BLaER1 treated with 17β-estradiol and CSF1 and Interleukin-3, amounts not matched to agents 10 nM and 100 nM (cell line): ENCODE data around the gene EPB41L4B.

ENCODE experiments used
- H3K27ac ChIP-seq, 11 experiments: shearing (Covaris generic); formaldehyde crosslinking; 2 replicates each; pipeline ENCODE4 v1.8.1; 2022
- H3K27me3 ChIP-seq, 11 experiments: shearing (Covaris generic); formaldehyde crosslinking; 2 replicates each; pipeline ENCODE4 v1.8.1; 2022
- H3K36me3 ChIP-seq, 11 experiments: shearing (Covaris generic); formaldehyde crosslinking; 2 replicates each; pipeline ENCODE4 v1.8.1; 2022
- H3K4me1 ChIP-seq, 10 experiments: shearing (Covaris generic); formaldehyde crosslinking; 2 replicates each; pipeline ENCODE4 v1.8.1; 2022
- H3K4me2 ChIP-seq, 11 experiments: shearing (Covaris generic); formaldehyde crosslinking; 2 replicates each; pipeline ENCODE4 v1.8.1; 2022
- H3K4me3 ChIP-seq, 10 experiments: shearing (Covaris generic); formaldehyde crosslinking; 2 replicates each; pipeline ENCODE4 v1.8.1; 2022
- H3K9ac ChIP-seq, 11 experiments: shearing (Covaris generic); formaldehyde crosslinking; 2 replicates each; pipeline ENCODE4 v1.8.1; 2022
- H3K9me3 ChIP-seq, 11 experiments: shearing (Covaris generic); formaldehyde crosslinking; replicated peaks in 1 of 11; 2 replicates each; pipeline ENCODE4 v1.8.1; 2022
- H4K20me1 ChIP-seq, 11 experiments: shearing (Covaris generic); formaldehyde crosslinking; 2 replicates each; pipeline ENCODE4 v1.8.1; 2022
- Cebpa-rat ChIP-seq, 11 experiments: shearing (Covaris generic); IDR thresholded peaks; 2 replicates each; pipeline ENCODE4 v1.8.1; 2022

The EPB41L4B gene

DNA sequence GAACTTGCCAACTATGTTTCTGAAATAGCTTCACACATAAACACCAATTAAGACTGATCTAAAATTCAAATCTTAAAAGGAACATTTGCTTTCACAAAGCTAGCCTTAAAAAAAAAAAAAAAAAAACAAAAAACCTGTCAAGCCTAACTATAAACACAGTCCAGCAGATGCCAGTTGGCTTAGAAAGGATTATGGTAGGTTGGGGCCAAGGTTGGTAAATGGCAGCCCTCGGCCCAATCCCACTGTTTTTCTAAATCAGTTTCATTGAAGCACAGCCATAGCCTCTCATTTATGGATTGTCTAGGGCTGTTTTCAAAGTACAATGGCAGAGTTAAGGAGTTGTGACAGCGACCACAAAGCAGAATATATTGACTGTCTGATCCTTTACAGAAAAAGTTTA lies 78.1 kb downstream of the EPB41L4B start:
- no peak overlapping the region for H3K4me3 ChIP-seq
- H3K4me2 ChIP-seq: no peak overlapping the region
- H3K9me3 ChIP-seq: no peaks in the 10 kb centered on the region
- no peak for TF ChIP-seq Cebpa-rat (IDR thresholded peaks at IDR 0.05)
- 0 out of 22 replicates have a peak, but pooled peaks cover 0 to 4% (median 0%) of the 10 kb centered on the region in 11 experiments for H3K27me3 ChIP-seq
- no peak overlapping the region for H3K9ac ChIP-seq
- no peak overlapping the region for H3K27ac ChIP-seq
- H3K36me3 ChIP-seq: no peaks in the 10 kb centered on the region
- 0 out of 22 replicates have a peak, but pooled peaks cover 0 to 3% (median 0%) of the 10 kb centered on the region in 11 experiments for H4K20me1 ChIP-seq
- H3K4me1 ChIP-seq: peaks cover 0 to under 1% (median 0%) of the 10 kb centered on the region in 10 experiments; a peak in 2 of 20 replicates

DNA sequence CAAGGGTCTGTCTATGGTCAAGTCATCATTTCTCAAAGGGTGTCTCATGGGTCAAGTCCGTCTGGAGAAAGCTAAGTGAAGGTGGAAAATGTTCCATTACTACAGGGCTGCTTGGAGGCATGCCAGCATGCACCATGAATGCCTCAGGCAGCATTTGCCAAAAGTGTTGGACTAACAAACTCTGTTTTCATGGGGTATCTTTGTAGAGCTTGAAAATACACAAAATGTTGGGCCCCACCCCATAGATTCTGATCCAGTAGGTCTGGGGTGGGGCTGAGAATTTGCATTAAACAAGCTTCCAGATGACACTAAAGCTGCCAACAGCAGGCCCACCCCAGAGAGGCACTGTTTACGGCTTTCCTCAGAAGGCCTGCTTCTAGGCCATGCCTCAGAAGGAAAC lies 78.8 kb downstream of the EPB41L4B start:
- Histone ChIP-seq H3K9ac (no peak overlapping the region), H3K27ac (no peak overlapping the region), H3K4me2 (no peak overlapping the region), H3K4me3 (no peak overlapping the region), H3K9me3 (no peaks in the 10 kb centered on the region), H4K20me1 (0 out of 22 replicates have a peak, but pooled peaks cover 0 to 3% (median 0%) of the 10 kb centered on the region in 11 experiments), H3K4me1 (no peaks in the 10 kb centered on the region), H3K36me3 (no peaks in the 10 kb centered on the region), H3K27me3 (0 out of 22 replicates have a peak, but pooled peaks cover 0 to 4% (median 0%) of the 10 kb centered on the region in 11 experiments)
- TF ChIP-seq Cebpa-rat (IDR thresholded peaks at IDR 0.05): no peak

DNA sequence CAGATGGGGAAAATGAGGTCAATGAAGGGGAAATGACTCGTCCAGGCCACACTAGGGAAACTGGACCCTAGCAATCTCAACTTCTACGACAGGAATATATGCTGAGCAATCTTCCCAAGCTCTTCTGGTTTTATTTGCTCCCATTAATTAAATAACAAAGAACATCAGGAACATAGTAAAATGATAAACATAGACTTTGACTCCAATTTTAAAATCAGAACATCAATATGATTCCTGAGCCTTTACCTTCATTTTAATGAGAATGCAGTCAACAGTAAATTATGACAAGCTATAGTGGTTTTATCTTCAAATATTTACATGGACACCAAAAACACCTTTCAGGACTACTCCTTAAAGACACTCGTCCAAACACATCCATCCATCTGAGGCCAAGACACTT lies 79.7 kb downstream of the EPB41L4B start:
- Histone ChIP-seq H4K20me1 (0 out of 22 replicates have a peak, but pooled peaks cover 0 to 3% (median 0%) of the 10 kb centered on the region in 11 experiments), H3K9me3 (no peaks in the 10 kb centered on the region), H3K4me3 (no peak overlapping the region), H3K4me1 (no peaks in the 10 kb centered on the region), H3K36me3 (no peaks in the 10 kb centered on the region), H3K27ac (no peak overlapping the region), H3K4me2 (no peak overlapping the region), H3K27me3 (0 out of 22 replicates have a peak, but pooled peaks cover 0 to 4% (median 0%) of the 10 kb centered on the region in 11 experiments), H3K9ac (no peak overlapping the region)
- no peak for TF ChIP-seq Cebpa-rat (IDR thresholded peaks at IDR 0.05)

GRCh38 chr9:109239240-109239639 lies 81.6 kb downstream of the EPB41L4B start:
- no peaks in the 10 kb centered on the region for H3K4me1 ChIP-seq
- H3K4me2 ChIP-seq: no peak overlapping the region
- 0 out of 22 replicates have a peak, but pooled peaks cover 0 to 3% (median 0%) of the 10 kb centered on the region in 11 experiments for H4K20me1 ChIP-seq
- no peaks in the 10 kb centered on the region for H3K9me3 ChIP-seq
- H3K27ac ChIP-seq: no peak overlapping the region
- H3K4me3 ChIP-seq: no peak overlapping the region
- H3K27me3 ChIP-seq: no peaks in the 10 kb centered on the region
- no peak overlapping the region for H3K9ac ChIP-seq
- no peaks in the 10 kb centered on the region for H3K36me3 ChIP-seq
- no peak for TF ChIP-seq Cebpa-rat (IDR thresholded peaks at IDR 0.05)

GRCh38 chr9:109238655-109239054 lies 82.2 kb downstream of the EPB41L4B start:
- no peak overlapping the region for H3K4me3 ChIP-seq
- H3K9ac ChIP-seq: no peak overlapping the region
- no peak for TF ChIP-seq Cebpa-rat (IDR thresholded peaks at IDR 0.05)
- H3K9me3 ChIP-seq: no peaks in the 10 kb centered on the region
- H3K4me2 ChIP-seq: no peak overlapping the region
- H4K20me1 ChIP-seq: 0 out of 22 replicates have a peak, but pooled peaks cover 0 to 1% (median 0%) of the 10 kb centered on the region in 11 experiments
- no peaks in the 10 kb centered on the region for H3K36me3 ChIP-seq
- no peaks in the 10 kb centered on the region for H3K4me1 ChIP-seq
- H3K27ac ChIP-seq: no peak overlapping the region
- no peaks in the 10 kb centered on the region for H3K27me3 ChIP-seq

DNA sequence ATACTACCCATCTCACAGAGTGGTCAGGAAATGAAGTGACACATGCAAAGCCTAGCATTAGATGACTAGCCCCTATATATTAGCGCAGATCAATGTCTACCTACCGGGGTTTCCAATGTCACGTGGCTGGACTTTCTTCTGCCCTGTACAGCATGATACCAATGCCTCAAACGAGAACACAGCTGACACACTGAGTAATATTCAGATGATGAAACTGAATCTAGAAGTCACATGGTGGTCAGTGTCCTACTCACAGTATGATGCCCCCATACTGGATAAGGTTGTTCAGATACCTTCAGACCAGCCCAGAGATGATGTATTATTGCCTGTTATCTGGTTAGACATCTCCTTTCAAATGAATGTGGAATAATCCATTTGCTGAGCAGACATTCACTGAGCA lies 82.7 kb downstream of the EPB41L4B start:
- H3K4me2 ChIP-seq: no peak overlapping the region

DNA sequence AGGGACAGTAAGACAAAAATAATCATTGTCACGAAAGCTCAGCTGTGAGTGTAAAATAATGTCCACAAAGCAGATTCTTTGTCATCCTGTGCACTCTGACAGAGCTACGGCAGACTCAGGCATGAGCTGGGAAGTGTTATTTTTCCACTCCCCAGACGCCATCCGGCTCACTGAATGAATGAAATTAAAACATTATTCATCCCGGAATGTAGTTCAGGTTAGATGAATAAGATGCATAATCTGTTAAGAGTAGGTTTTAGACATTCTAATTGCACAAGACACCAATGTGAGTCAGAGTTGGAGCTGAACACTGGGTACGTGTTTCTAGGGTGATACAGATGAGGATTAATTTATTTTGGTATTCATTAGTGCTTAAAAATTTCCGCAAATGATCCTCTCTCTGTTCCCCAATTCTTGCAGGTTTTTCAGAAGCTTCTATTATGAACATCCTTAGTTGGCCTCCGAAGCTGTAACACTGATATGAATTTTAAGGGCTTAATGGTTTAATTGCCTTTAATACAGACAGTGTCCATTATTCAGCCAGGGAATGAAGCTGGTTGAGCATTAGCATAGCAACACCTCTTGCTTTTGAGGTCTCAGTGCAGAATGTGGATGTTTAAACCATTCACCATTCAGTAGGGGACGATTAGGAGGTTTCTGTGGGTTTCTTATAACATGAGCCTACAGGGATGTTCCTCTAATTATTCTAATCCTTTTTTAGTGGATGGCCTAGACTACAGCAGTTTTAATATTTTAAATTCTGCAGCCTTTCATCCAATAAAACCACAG lies 88.2 kb downstream of the EPB41L4B start:
- no peaks in the 10 kb centered on the region for H3K4me1 ChIP-seq

More for the DNA sequence above, 82.7 kb downstream of the EPB41L4B start:
- Histone ChIP-seq H3K4me3 (no peak overlapping the region), H3K27ac (no peak overlapping the region), H3K36me3 (no peaks in the 10 kb centered on the region), H4K20me1 (no peaks in the 10 kb centered on the region), H3K9me3 (no peaks in the 10 kb centered on the region), H3K27me3 (no peaks in the 10 kb centered on the region), H3K4me1 (no peaks in the 10 kb centered on the region), H3K9ac (no peak overlapping the region)
- TF ChIP-seq Cebpa-rat (IDR thresholded peaks at IDR 0.05): no peak

DNA sequence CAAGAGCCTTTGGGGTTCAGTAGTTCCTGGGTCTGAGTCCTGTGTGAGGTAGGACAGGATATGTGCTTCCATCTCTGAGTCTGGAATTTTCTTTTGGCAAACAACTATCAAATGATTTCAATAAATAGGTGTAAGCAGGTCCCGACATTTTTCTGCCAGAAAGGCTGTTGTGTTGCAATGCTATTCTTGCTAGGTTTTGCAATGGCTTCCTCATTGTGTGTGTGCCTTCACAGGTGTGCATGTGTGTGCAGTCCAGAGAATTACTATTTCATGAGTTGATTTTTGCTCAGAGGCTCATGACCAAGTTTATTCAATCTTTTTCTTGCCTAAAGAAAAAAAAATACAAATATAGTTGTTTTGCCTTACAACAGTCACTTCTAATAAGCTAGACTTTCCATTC lies 89.3 kb downstream of the EPB41L4B start:
- no peak overlapping the region for H3K27ac ChIP-seq
- no peaks in the 10 kb centered on the region for H3K36me3 ChIP-seq

More for the DNA sequence above, 88.2 kb downstream of the EPB41L4B start:
- Histone ChIP-seq H3K9me3 (no peaks in the 10 kb centered on the region), H3K9ac (no peak overlapping the region), H3K27me3 (no peaks in the 10 kb centered on the region), H3K36me3 (no peaks in the 10 kb centered on the region), H4K20me1 (no peaks in the 10 kb centered on the region), H3K27ac (no peak overlapping the region), H3K4me2 (no peak overlapping the region), H3K4me3 (no peak overlapping the region)
- no peak for TF ChIP-seq Cebpa-rat (IDR thresholded peaks at IDR 0.05)

DNA sequence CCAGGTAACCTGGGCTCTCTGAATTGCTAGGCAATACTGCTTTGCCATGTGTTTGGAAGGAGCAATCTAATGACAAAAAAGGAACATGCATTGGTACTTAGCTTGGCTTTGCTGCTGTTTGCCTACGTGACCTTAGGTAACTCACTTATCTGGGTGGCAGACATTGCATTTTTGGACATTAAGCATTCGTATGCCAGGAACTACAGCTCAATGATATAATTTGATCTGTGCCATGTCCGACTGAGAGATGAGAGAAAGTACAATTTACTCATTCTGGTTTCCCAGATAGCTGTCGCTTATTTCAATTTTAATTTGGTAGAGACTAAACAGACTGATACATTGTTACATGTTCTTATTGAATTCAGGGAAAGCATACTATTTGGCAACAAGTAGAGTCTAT lies 90.6 kb downstream of the EPB41L4B start:
- H3K4me1 ChIP-seq: no peaks in the 10 kb centered on the region
- no peak overlapping the region for H3K9ac ChIP-seq
- no peak overlapping the region for H3K4me2 ChIP-seq
- no peaks in the 10 kb centered on the region for H4K20me1 ChIP-seq
- no peaks in the 10 kb centered on the region for H3K9me3 ChIP-seq
- H3K27me3 ChIP-seq: no peaks in the 10 kb centered on the region
- no peak overlapping the region for H3K4me3 ChIP-seq
- TF ChIP-seq Cebpa-rat (IDR thresholded peaks at IDR 0.05): no peak
- no peak overlapping the region for H3K27ac ChIP-seq
- H3K36me3 ChIP-seq: no peaks in the 10 kb centered on the region

More for the DNA sequence above, 89.3 kb downstream of the EPB41L4B start:
- H3K4me3 ChIP-seq: no peak overlapping the region
- TF ChIP-seq Cebpa-rat (IDR thresholded peaks at IDR 0.05): no peak
- H3K4me2 ChIP-seq: no peak overlapping the region
- H3K9ac ChIP-seq: no peak overlapping the region
- H3K27me3 ChIP-seq: no peaks in the 10 kb centered on the region
- no peaks in the 10 kb centered on the region for H3K9me3 ChIP-seq
- H4K20me1 ChIP-seq: no peaks in the 10 kb centered on the region
- H3K4me1 ChIP-seq: no peaks in the 10 kb centered on the region

- H3K9ac ChIP-seq: no peak overlapping the region
- no peaks in the 10 kb centered on the region for H3K27me3 ChIP-seq
- H3K4me2 ChIP-seq: no peak overlapping the region
- H3K36me3 ChIP-seq: no peaks in the 10 kb centered on the region
- no peaks in the 10 kb centered on the region for H4K20me1 ChIP-seq
- TF ChIP-seq Cebpa-rat (IDR thresholded peaks at IDR 0.05): no peak
- no peak overlapping the region for H3K4me3 ChIP-seq
- no peaks in the 10 kb centered on the region for H3K4me1 ChIP-seq
- H3K9me3 ChIP-seq: no peaks in the 10 kb centered on the region
- H3K27ac ChIP-seq: no peak overlapping the region
Measured at GRCh38 chr9:109229682-109230081, 91.2 kb downstream of the EPB41L4B start.
